AG09309 (cell line): ENCODE results near the gene WDR17.
A peak's percentile ranks its signal among the peaks of the same experiment; 100 is the strongest.

Experiments used
- DNase-seq: peaks from one replicate; pipeline ENCODE4 v3.0.0-alpha.2; 2010; ENCODE audit warnings: low read depth
- H3K4me3 ChIP-seq: 2 replicates; pipeline ENCODE4 v1.5.1; 2011; ENCODE audit warnings: mild to moderate bottlenecking, low read depth, low read length, moderate library complexity; ENCODE audit not compliant: control insufficient read depth
- TF ChIP-seq, protein P1 (sequence below): IDR thresholded peaks from 2 replicates; pipeline ENCODE4 v1.5.1; 2011; ENCODE audit warnings: mild to moderate bottlenecking, low read depth, low read length, inconsistent platforms; ENCODE audit not compliant: insufficient read depth, control insufficient read depth; ENCODE audit errors: missing control alignments

Gene WDR17

DNA sequence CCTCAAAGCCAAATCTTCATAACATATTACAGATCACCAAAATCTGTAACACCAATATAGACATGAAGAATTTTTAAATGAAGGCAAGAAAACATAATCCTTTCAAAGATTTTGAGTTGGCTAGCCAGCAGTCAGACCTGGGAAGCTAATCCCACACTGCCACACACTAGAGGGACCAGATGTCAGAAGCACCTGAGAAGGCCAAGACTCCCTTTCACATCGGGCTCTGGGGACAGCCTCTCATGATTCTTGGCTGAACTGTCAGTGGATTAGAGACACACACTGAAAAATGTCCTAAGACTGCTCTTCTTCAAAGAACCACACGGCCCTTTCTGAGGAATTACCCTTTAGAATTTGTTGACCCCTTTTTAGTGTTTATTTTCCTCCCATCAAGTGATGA, 157.9 kb downstream of the WDR17 start:
- H3K4me3 ChIP-seq = no peak overlapping the region
- DNase-seq = no peak
- TF ChIP-seq, protein P1, sequence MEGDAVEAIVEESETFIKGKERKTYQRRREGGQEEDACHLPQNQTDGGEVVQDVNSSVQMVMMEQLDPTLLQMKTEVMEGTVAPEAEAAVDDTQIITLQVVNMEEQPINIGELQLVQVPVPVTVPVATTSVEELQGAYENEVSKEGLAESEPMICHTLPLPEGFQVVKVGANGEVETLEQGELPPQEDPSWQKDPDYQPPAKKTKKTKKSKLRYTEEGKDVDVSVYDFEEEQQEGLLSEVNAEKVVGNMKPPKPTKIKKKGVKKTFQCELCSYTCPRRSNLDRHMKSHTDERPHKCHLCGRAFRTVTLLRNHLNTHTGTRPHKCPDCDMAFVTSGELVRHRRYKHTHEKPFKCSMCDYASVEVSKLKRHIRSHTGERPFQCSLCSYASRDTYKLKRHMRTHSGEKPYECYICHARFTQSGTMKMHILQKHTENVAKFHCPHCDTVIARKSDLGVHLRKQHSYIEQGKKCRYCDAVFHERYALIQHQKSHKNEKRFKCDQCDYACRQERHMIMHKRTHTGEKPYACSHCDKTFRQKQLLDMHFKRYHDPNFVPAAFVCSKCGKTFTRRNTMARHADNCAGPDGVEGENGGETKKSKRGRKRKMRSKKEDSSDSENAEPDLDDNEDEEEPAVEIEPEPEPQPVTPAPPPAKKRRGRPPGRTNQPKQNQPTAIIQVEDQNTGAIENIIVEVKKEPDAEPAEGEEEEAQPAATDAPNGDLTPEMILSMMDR = no peak

DNA sequence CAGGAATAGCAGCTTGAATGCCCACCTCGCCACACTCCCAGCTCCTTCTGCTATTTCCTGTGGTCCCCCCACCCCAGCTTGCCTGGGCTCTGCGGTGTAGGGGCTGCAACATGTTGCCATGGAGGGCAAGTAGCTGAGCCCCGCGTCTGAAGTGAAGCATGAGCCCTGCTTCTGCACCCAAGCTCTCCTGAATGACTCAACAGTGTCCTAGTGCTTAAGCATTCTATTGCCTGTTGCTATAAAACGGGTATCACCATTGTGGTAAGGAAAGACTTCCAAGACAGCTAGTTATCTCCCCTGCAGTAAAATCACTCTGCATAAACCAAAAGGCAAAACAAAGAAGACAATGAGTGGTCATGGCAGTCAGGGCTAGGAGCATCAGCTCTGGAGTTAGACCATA, 161.1 kb downstream of the WDR17 start:
- TF ChIP-seq, protein P1 = no peak

DNA sequence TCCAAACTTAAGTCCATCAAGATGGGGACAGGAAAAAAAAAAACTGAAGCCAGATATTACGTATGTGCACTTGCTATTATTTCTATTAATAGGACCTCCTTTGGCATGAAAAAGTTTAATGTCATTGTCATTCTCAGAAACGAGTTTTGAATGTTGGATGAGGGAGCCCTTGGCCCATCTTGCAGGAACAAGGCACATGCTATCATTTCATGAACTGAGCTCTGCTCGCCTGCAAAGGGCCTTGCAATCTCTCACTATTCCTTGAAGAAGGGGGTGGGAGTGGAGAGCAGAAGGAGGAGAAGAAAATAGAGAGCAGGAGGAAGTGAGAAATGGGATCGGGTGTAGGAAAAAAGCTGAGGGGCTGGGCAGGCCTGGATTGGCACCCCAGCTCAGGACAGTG, 164.0 kb downstream of the WDR17 start:
- TF ChIP-seq, protein P1 = no peak
- no peak for DNase-seq
- H3K4me3 ChIP-seq = no peak overlapping the region

More for the DNA sequence above, 161.1 kb downstream of the WDR17 start:
- DNase-seq = peak; percentile 7
- no peak overlapping the region for H3K4me3 ChIP-seq
